ENCODE results near the gene NSD2.
"Not testable (repeated sequence)": the region's sequence is repeated elsewhere in the genome, so short reads cannot be mapped to it uniquely, and the experiment has no call there.

The NSD2 gene

GRCh38 chr4:1870578-1871443 lies at the start of gene NSD2:
Gene NSD2, plus strand, starts transcription at chr4:1871393. Its CDS starts 29,262 bp downstream, at chr4:1900655.
- DNase-seq (ENCODE audit: low read depth): no peak

- DNase-seq (ENCODE audit: low read depth): no peak
These were observed 49.3 kb upstream of the NSD2 start for GRCh38 chr4:1821679-1822567.

- no peak for DNase-seq (ENCODE audit: low read depth)
These were observed 48.3 kb upstream of the NSD2 start for GRCh38 chr4:1822568-1823544.

GRCh38 chr4:1823545-1823932 lies 47.7 kb upstream of the NSD2 start:
- DNase-seq (ENCODE audit: low read depth): no peak

GRCh38 chr4:1824746-1825145 lies 46.4 kb upstream of the NSD2 start:
- DNase-seq (ENCODE audit: low read depth): no peak

GRCh38 chr4:1825326-1825725 lies 45.9 kb upstream of the NSD2 start:
- no peak for DNase-seq (ENCODE audit: low read depth)

- no peak for DNase-seq (ENCODE audit: low read depth)
These were observed 44.5 kb upstream of the NSD2 start for GRCh38 chr4:1826531-1827350.

- DNase-seq (ENCODE audit: low read depth): no peak
These were observed 41.0 kb upstream of the NSD2 start for GRCh38 chr4:1830234-1830633.

- DNase-seq (ENCODE audit: low read depth): no peak
These were observed 40.5 kb upstream of the NSD2 start for GRCh38 chr4:1830642-1831228.

- no peak for DNase-seq (ENCODE audit: low read depth)
These were observed 39.9 kb upstream of the NSD2 start for GRCh38 chr4:1831331-1831730.

- no peak for DNase-seq (ENCODE audit: low read depth)
These were observed 38.5 kb upstream of the NSD2 start for GRCh38 chr4:1832690-1833089.

GRCh38 chr4:1833307-1834046 lies 37.7 kb upstream of the NSD2 start:
- DNase-seq (ENCODE audit: low read depth): no peak

- no peak for DNase-seq (ENCODE audit: low read depth)
These were observed 37.0 kb upstream of the NSD2 start for GRCh38 chr4:1834047-1834775.

- not testable (repeated sequence) for DNase-seq (ENCODE audit: low read depth)
These were observed 35.4 kb upstream of the NSD2 start for GRCh38 chr4:1835836-1836235.

- no peak for DNase-seq (ENCODE audit: low read depth)
These were observed 34.5 kb upstream of the NSD2 start for GRCh38 chr4:1836650-1837049.

GRCh38 chr4:1837069-1837468 lies 34.1 kb upstream of the NSD2 start:
- DNase-seq (ENCODE audit: low read depth): no peak

- no peak for DNase-seq (ENCODE audit: low read depth)
These were observed 31.9 kb upstream of the NSD2 start for GRCh38 chr4:1839282-1839681.

GRCh38 chr4:1841201-1841886 lies 29.8 kb upstream of the NSD2 start:
- DNase-seq (ENCODE audit: low read depth): no peak

GRCh38 chr4:1841887-1842210 lies 29.3 kb upstream of the NSD2 start:
- no peak for DNase-seq (ENCODE audit: low read depth)
